PFSK-1 (cell line): ENCODE data around the gene VKORC1L1.

ENCODE experiments used
- POLR2AphosphoS5 ChIP-seq: IDR thresholded peaks from 2 replicates; pipeline ENCODE4 v1.6.1; 2012; ENCODE audit warnings: low read depth, mild to moderate bottlenecking, control low read depth, low read length, moderate library complexity
- REST ChIP-seq, 2 experiments: IDR thresholded peaks; 2 replicates each; pipeline versions ENCODE4 v1.6.1 to v1.8.0; 2011 to 2012; ENCODE audit warnings: low read depth in 2 of 2, low read length in 2 of 2, control low read depth in 1 of 2, inconsistent platforms in 1 of 2, mild to moderate bottlenecking in 1 of 2, moderate library complexity in 1 of 2; ENCODE audit not compliant: insufficient read depth in 1 of 2
- SIN3A ChIP-seq: IDR thresholded peaks from 2 replicates; pipeline ENCODE4 v1.6.1; 2012; ENCODE audit warnings: mild to moderate bottlenecking, low read length, moderate library complexity, borderline replicate concordance; ENCODE audit not compliant: insufficient read depth
- TAF1 ChIP-seq: IDR thresholded peaks from 2 replicates; pipeline ENCODE4 v1.6.1; 2012; ENCODE audit warnings: low read length, control low read depth, borderline replicate concordance; ENCODE audit not compliant: insufficient read depth

- no peak for TF ChIP-seq SIN3A
- no peak for TF ChIP-seq REST (IDR thresholded peaks at IDR 0.05; ENCODE audit: insufficient read depth in 1 of 2, low read depth in 2 of 2, low read length in 2 of 2)
- TF ChIP-seq POLR2AphosphoS5 = no peak
- no peak for TF ChIP-seq TAF1
These were observed 53.7 kb downstream of the VKORC1L1 start for GRCh38 chr7:65926588-65926987.
